Spleen (tissue), 7 donors: Measurements from ENCODE around the gene DNAJC1.

Experiments used
- CTCF ChIP-seq, 11 experiments: fragments of 200-600 bp in 7 of 11; fragments of 450-650 bp in 4 of 11; sonication (generic) in 4 of 11; IDR thresholded peaks in 8 of 11; conservative IDR thresholded peaks in 3 of 11; 1 replicate in 7 of 11; 2 replicates in 4 of 11; pipeline versions ENCODE4 v1.4.0 to v1.8.0; 2016 to 2021; ENCODE audit warnings: antibody characterized with exemption in 11 of 11, inconsistent platforms in 4 of 11, mild to moderate bottlenecking in 1 of 11
- POLR2AphosphoS5 ChIP-seq, 3 donors: sonication (generic); formaldehyde crosslinking; IDR thresholded peaks; one replicate each; pipeline ENCODE4 v1.5.1; 2017; ENCODE audit warnings: antibody characterized with exemption in 3 of 3
- donor health status: DM: no; HTN: no; CAD: no; lungs with moderate emphysema.
- donor health status: DM: no; HTN: no; CAD: no.
- donor health status: DM: no; HTN: no; CAD: no.

GRCh38 chr10:22003964-22004281 lies 393 bp upstream of the DNAJC1 start:
- TF ChIP-seq CTCF (IDR thresholded peaks at IDR 0.05 in 8 of 11, conservative IDR thresholded peaks at IDR 0.05 in 3 of 11) = no peak
- no peak for TF ChIP-seq POLR2AphosphoS5 (IDR thresholded peaks at IDR 0.05)
